ENCODE measurements around the gene BLACAT1. TPM values are rescaled to one million over a fixed set of nuclear protein-coding genes. Genes with fewer than 3 reads are reported as not detected.

BLACAT1 gene
- total and polyA plus RNA-seq, 2 of the 8 experiments (the other 6 are each of a cell fraction or from before 2014, with no cell fraction given), result 3.5 to 10.5 TPM

GRCh38 chr1:205456868-205457745 is 1.3 kb upstream of the BLACAT1 start (continued):
- TF ChIP-seq PHF8 (conservative IDR thresholded peaks at IDR 0.05; ENCODE audit: low read depth, low read length) (no peak), EP300 (IDR thresholded peaks at IDR 0.05; ENCODE audit: borderline replicate concordance in 1 of 2, low read depth in 2 of 2, low read length in 2 of 2) (no peak), MAX (IDR thresholded peaks at IDR 0.05) (0 out of 2 replicates have a peak, but pooled peaks have one; percentile 20), SAP30 (IDR thresholded peaks at IDR 0.05; ENCODE audit: insufficient read depth, insufficient replicate concordance, low read length) (no peak), SUZ12 (IDR thresholded peaks at IDR 0.05; ENCODE audit: low read length) (no peak), MAFK (IDR thresholded peaks at IDR 0.05; ENCODE audit: low read depth, low read length) (no peak), TBP (IDR thresholded peaks at IDR 0.05; ENCODE audit: low read depth, low read length) (peak; percentile 52), TEAD4 (IDR thresholded peaks at IDR 0.05; ENCODE audit: low read depth, low read length) (no peak), TAF1 (IDR thresholded peaks at IDR 0.05; ENCODE audit: low read depth, low read length) (peak; percentile 66), SP1 (IDR thresholded peaks at IDR 0.05; ENCODE audit: low read depth, low read length) (no peak), TAF7 (optimal IDR thresholded peaks at IDR 0.05; ENCODE audit: borderline replicate concordance, low read depth, low read length) (peak; percentile 62), CTBP2 (IDR thresholded peaks at IDR 0.05; ENCODE audit: borderline replicate concordance, insufficient read depth, insufficient read length, low read length) (no peak), HDAC2 (IDR thresholded peaks at IDR 0.05; ENCODE audit: borderline replicate concordance in 1 of 2, low read depth in 2 of 2, low read length in 2 of 2) (no peak), SRF (IDR thresholded peaks at IDR 0.05; ENCODE audit: low read depth, low read length) (no peak), SIX5 (IDR thresholded peaks at IDR 0.05; ENCODE audit: low read depth, low read length) (no peak), KDM1A (IDR thresholded peaks at IDR 0.05; ENCODE audit: borderline replicate concordance, low read length) (no peak), RNF2 (IDR thresholded peaks at IDR 0.05; ENCODE audit: borderline replicate concordance, low read depth, low read length, missing control alignments, poor library complexity, severe bottlenecking) (no peak), CEBPB (IDR thresholded peaks at IDR 0.05; ENCODE audit: low read depth, low read length) (no peak), EZH2 (IDR thresholded peaks at IDR 0.05; ENCODE audit: low read depth, low read length, severe bottlenecking) (no peak), RFX5 (IDR thresholded peaks at IDR 0.05; ENCODE audit: borderline replicate concordance, low read depth, low read length) (no peak), POLR2A (IDR thresholded peaks at IDR 0.05; ENCODE audit: control extremely low read depth in 1 of 2, low read depth in 2 of 2, low read length in 2 of 2) (no peak; a peak in 1 of 3 replicates)
- TF ChIP-seq, protein P1, sequence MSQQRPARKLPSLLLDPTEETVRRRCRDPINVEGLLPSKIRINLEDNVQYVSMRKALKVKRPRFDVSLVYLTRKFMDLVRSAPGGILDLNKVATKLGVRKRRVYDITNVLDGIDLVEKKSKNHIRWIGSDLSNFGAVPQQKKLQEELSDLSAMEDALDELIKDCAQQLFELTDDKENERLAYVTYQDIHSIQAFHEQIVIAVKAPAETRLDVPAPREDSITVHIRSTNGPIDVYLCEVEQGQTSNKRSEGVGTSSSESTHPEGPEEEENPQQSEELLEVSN (IDR thresholded peaks at IDR 0.05), result peak; percentile 60
